HG03520 (cell line): ENCODE results near the gene SLC39A7.

Source experiments
- ATAC-seq: cut with Tn5 transposase; IDR thresholded peaks from one replicate; pipeline ENCODE4 v1.9.1; 2021; ENCODE audit warnings: mild to moderate bottlenecking, moderate library complexity; ENCODE audit not compliant: unreplicated experiment

SLC39A7 gene

GRCh38 chr6:33170176-33171015, 30.3 kb upstream of the SLC39A7 start:
- no peak for ATAC-seq

GRCh38 chr6:33171016-33171879, 29.4 kb upstream of the SLC39A7 start:
- ATAC-seq: no peak

GRCh38 chr6:33171880-33172687, 28.6 kb upstream of the SLC39A7 start:
- no peak for ATAC-seq

GRCh38 chr6:33172688-33173534, 27.8 kb upstream of the SLC39A7 start:
- ATAC-seq: no peak

- no peak for ATAC-seq
These were observed 27.0 kb upstream of the SLC39A7 start for GRCh38 chr6:33173535-33174180.

- no peak for ATAC-seq
These were observed 25.9 kb upstream of the SLC39A7 start for GRCh38 chr6:33174784-33175183.

GRCh38 chr6:33175436-33176069, 25.1 kb upstream of the SLC39A7 start:
- no peak for ATAC-seq

GRCh38 chr6:33176906-33177305, 23.8 kb upstream of the SLC39A7 start:
- no peak for ATAC-seq

GRCh38 chr6:33177552-33178446, 22.9 kb upstream of the SLC39A7 start:
- no peak for ATAC-seq

- ATAC-seq: no peak
These were observed 21.8 kb upstream of the SLC39A7 start for GRCh38 chr6:33178755-33179475.

GRCh38 chr6:33181141-33181540, 19.5 kb upstream of the SLC39A7 start:
- ATAC-seq: no peak

GRCh38 chr6:33183071-33183683, 17.5 kb upstream of the SLC39A7 start:
- no peak for ATAC-seq

- ATAC-seq: no peak
These were observed 15.5 kb upstream of the SLC39A7 start for GRCh38 chr6:33185190-33185589.

- ATAC-seq: no peak
These were observed 14.9 kb upstream of the SLC39A7 start for GRCh38 chr6:33185654-33186187.

GRCh38 chr6:33187809-33188208, 12.9 kb upstream of the SLC39A7 start:
- ATAC-seq: no peak

GRCh38 chr6:33189164-33189563, 11.5 kb upstream of the SLC39A7 start:
- no peak for ATAC-seq
